NCI-H1930 (cell line): ENCODE measurements around the gene CCDC85B.
"Not testable (repeated sequence)": the region's sequence is repeated elsewhere in the genome, so short reads cannot be mapped to it uniquely, and the experiment has no call there.

Experiments used
- DNase-seq, 2 experiments: peaks; one replicate each; lab custom pipeline; 2025; lab: John Stamatoyannopoulos, UW

The CCDC85B gene

DNA sequence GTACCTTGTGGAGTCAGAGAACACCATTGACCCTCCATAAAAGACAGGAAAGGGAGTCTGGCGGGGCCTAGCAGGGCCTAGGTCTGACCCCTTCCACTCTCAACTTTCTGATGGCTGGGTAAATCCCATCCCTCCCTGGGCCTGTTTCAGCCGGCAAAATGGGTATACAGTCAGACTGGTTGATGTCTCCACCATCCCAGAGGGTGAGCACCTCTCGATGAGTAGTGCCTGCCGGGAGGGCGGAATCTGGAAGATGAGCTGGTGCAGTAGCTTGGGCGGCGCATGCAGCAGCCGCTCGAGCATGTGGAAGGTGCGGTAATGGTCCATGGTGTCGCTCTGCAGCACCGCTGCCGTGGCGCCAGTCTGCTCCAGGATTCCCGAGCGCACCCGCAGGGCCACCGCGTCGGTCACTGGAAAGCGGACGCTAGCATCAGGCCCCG lies 2.7 kb upstream of the CCDC85B start:
- DNase-seq, result no peak

DNA sequence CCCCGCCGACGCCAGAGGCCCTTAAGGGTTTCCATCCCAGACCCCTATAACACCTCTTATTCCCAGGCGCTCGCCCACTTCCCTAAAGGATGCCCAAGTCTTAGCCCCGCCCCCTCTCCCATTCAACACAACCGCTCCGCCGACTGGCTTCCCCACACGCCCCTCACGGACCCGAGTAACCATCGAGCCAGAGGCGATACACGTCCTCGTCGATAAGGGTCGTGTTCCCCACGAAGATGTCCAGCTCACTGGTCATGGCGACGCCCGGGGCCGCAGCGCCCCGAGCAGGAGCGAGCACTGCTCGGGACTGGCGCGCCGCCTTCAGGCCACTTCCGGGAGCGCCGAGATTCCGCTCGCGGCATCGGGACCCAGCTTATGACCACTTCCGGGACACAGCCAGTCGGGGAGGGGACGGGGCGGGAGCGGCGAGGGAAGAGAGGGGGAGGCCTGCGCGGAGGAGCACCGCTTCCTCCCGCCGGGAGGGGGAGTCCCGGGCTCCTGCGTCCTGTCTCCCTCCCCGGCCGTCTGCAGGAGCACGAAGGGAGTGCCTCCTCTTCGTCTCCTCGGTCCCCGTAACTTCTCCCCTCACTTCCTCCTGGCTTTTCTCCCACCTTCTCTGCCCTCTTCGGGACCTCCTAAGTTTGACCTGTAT lies 2.2 kb upstream of the CCDC85B start, which contains the start of gene FIBP:
Gene FIBP, minus strand, starts transcription at position 309 of the 652 bp plus-strand sequence. Its CDS starts 53 bp downstream, at position 256.
- DNase-seq, result peak; percentile 93

DNA sequence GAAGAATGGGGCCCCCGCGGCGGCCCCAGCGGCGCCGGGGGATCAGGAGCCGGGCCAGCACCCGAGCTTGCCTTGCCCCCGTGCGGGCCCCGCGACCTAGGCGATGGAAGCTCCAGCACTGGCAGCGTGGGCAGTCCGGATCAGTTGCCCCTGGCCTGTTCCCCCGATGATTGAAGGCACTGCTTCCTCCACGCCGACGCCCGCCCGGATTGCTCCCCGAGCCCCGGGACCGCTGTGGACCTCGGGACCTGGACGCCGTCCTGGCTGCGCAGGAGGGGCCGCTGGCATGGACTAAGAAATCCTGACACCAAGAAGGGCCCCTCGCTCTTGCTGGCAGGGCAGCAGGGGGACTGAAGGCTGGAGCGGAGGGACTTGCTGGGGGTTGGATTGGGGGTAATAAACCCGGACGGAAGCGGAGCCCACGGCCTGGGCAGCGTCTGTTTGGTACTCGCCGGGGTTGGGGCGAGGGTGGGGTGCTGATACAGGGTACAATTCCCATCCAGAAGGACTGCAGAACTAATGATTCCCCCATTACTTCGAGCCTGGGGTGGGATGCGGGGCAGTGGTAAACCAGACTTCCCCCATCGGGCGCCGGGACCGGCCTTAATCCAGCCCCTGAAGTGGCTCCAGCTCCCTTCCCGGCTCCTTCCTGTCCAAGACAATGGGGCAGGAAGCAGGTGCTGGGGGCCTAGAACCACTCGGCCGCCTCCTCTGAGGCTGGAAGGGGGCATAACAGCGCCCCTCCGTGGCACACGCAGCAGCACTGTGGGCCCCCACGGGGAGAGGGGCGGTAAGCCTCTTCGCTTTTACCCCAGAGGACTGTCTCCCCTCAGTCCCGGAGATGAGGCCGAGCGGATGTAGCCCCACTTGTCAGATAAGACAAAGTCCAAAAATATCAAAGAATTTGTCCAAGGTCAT lies 1.0 kb downstream of the CCDC85B start:
- peak in 1 of 2 experiments; percentile 23 for DNase-seq

DNA sequence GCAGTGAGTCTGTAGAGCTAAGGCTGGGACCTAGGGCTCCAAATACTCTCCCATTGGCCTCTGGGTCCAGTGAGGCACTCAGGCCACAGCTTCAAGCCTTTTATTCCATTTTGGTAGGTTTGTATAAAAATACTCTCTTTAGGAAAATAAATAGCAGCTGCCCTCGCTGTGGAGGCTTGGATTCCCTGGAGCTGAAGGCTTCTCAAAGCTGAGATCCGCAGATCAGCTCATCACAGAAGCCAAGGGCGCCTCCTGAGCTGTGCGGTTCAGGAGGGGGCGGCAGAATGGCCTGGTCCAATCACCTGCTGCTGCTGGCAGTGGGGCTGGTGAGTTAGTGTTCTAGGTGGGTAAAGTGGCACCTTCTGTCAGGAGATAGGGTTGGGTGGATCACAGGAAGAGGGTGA lies 1.7 kb downstream of the CCDC85B start:
- not testable (repeated sequence) for DNase-seq

DNA sequence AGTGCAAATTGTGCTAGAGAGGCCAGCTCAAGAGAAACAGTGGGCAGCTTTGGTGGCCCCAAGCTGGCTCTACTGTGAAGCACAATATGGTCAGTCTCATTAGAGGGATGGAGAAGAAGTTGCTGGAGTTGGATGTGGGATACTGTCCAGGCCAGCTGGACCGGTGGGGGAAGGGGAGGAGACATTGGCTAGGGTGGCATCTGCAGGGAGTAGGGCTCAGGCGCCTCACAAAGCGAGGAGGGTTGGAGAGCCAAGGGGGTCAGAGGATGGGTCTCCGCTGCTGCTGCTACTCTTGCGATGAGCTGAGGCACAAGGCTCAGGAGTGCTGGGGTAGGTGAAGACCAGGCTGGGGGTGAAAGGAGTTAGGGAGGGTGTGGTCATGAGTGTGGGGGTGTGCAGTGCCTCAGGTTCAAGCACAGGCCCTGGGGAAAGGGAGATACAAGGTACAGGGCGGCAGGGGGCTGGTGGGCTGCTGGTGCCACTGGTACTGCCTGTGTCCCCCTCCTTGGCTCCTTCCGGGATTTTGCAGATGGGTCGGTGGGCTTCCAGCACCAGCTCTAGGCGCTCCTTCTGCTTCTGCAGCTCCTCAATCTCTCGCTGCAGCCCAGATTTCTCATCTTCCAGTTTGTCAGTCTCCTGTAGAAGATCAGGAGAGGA lies 2.3 kb downstream of the CCDC85B start:
- DNase-seq, result no peak

DNA sequence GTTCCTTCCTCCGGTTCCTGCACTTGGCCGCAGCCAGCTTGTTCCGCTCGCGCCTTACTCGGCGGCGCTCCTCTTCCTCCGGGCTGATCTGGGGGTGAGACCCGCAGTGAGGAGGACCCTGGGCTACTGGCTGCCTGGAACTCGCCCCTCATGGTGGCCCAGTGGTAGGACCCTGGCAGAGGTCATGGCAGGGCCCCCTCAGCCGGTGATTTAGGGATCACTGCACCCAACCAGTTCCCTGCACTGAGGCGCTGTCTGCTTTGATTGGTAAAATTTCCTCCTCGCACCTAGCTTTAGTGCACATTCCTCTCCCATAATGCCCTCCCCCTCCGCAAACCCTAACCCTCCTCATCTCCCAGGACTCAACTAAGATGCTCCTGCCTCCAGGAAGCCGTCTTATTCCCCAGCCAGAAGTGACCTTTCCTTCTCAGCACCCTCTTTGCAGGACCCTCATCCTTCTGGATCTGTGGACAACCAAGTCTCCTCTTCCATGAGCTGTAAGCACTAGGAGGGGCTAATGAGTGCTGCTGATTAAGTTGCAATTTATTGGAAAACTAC lies 3.6 kb downstream of the CCDC85B start:
- no peak for DNase-seq

DNA sequence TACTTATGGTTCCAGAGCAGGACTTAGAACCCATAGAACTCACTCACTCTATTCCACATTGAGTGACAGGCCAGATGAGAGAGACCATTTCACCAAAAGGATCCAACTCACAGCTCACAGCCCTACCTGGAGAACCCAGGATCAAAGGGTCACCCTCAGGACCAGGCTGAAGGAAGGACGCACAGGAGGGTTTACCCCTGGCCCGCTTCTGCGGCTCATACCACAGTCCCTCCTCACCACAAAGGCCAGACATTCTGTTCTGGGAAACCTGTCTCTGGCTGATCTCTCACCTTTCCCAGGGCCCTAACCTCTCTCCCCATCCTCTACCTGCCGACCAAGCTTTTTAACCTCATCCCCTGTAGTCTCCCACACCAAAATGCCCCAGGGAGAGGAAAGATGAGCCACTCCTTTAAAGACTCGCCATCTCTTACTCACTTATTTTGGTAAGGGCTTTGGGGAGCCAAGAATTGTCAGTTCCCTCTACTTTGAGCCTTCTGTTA lies 5.1 kb downstream of the CCDC85B start:
- no peak for DNase-seq

DNA sequence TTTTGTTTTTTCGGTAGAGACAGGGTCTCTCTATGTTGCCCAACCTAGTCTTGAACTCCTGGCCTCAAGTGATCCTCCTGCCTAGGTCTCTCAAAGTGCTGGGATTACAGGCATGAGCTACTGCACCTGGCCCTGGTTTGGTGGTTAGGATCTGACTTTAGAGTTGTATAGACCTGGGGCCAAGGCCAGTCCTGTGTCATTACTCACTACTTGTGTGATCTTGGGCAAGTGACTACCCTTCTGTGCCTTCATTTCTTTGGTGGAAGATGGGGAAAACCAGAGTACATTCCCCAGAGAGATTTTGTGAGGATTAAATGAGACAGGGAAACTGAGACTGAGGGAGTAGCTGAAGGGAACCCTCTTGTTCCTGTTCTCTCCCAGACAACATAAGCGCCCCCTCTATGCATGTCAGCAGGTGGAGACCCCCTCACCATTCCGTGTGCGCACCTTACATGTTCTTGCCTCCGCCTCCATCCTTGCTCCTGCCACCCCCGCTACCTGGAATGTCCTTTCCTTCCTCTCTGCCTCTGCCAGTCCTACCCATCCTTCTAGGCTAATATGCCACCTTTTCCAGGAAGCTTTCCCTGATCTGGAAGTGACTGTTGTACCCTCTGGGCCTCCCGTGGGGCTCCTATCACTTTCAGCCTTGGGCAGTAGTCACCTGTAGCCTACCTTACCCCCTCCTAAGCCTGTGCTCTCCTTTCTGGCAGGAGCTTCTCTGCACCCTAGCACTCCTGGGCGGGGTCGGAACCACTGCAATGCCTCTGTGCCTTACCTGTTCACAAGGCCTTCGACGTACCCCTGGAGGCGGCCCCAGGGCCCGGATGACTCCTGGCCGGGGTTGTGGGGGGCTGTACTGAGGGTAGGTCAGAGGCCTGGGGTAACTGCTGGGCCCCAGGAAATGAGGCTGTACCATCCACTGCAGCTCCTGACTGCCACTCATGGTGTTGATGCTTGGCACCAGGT lies 5.8 kb downstream of the CCDC85B start:
- no peak for DNase-seq

DNA sequence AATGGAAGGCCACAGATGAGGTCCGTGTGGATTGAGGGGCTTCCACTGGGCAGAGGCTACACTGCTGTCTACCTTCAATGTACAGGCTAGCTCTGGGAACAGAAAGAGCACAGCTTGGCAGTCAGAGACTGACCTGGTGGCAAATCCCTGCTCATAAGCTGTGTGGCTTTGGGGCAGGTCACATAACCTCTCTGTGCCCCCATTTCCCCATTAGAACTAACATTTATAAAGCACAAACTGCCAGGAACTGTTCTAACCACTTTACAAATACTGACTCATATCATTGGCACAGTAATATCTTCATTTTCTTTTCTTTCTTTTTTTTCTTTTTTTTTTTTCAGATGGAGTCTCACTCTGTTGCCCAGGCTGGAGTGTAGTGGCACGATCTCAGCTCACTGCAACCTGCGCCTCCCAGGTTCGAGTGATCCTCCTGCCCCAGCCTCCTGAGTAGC lies 6.6 kb downstream of the CCDC85B start:
- DNase-seq, result no peak

DNA sequence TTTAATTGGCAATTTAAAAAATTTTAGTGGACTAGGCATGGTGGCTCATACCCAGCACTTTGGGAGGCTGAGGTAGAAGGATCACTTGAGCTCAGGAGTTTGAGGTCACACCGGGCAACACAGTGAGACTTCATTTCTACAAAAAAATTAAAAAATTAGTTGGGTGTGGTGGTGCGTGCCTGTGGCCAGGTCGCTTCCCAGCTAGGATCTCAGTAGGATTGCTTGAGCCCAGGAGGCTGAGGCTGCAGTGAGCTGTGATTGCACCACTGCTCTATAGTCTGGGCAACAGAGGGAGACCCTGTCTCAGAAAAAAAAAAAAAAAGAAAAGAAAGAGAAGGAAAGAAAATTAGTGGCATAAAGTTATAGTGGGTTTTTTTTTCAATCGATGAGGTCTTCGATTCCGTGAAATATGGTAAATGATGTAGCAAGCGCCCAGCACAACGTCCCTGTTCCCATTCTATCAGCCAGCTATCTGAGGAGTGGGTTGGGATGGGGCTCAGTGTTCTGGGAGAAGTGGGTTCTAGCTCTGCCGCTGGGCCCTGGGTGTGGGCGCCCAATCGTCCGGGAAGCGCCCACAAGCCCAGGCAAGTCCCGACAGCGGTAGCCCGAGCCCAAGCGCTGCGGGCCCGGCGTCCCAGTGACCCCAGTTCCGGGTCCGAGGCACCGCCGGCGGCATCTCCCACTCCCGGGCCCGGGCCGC lies 8.3 kb downstream of the CCDC85B start:
- no peak for DNase-seq

DNA sequence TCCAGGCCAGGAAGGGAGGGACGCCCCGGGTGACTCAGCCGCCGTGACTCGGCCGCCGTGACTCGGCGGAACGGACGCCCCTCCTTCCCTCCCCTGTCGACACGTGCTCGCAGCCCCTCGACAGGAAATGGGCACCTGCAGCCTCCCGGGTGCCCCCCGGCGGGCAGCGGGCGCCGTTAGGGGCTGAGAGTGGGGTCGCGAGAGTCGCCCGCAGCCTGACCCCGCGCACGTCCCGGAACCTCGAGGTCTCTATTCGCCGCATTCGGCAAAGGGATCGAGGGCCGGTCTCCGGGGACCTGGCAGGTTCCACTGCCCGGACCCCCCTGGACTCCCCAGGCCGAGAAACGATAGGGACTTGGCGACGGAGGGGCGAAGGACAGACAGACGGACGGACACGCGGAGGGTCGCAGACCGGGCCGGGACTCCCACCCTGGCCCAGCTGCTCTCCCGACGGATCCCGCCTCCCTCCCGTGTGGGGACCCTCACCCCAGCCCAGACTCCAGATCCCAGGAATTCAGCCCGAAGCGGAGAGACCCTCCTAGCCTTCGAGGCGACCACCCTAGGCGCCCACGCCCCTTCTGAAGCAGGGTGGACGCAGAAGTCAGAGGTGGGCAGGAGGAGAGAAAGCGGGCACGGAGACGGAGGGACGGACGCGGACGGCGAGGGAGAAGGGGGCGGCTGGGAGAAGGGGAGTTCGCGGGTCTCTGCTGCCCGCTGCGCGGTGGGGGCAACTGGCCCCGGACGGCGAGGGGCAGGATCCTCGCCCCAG lies 9.1 kb downstream of the CCDC85B start:
- no peak for DNase-seq

DNA sequence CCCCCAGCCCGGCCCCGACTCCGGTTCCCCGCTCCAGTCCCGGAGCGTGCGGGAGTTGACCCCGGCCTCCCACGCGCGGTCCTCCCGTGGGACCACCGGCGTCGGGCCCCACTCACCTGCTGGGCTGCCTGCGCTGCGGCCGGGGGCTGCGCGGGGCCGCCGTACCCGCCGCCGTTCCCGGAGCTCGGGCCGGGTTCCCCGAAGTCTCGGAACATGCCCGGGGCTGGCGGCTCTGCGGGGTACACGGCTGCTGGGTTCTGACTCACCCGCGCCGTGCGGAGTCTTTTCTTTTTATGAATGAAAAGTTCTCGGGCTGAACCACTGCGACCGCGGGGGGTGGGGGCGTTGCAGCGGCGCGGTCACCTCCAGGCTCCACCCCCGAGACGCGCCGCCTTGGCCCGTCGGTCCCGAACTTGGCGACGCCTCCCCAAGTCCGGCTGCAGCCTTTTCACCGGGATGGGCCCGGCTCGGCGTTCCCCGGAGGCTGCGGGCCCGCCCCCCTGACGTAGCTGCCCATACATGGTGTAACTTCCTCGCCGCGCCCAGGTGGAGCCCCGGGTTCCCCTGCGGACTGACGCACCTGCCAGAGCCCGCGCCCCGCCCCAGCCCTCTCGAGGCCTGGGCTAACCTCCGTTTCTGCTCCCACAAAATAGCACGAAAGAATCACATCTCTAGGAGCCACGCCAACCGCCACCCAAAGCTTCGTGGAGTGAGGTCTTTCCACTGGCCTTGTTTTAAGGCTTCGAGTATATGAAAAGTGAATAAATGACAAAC lies 9.8 kb downstream of the CCDC85B start, which contains the start of gene FOSL1:
Gene FOSL1, minus strand, starts transcription at position 264 of the 774 bp plus-strand sequence. Its CDS starts 49 bp downstream, at position 215.
- peak in 1 of 2 experiments; percentile 58 for DNase-seq

DNA sequence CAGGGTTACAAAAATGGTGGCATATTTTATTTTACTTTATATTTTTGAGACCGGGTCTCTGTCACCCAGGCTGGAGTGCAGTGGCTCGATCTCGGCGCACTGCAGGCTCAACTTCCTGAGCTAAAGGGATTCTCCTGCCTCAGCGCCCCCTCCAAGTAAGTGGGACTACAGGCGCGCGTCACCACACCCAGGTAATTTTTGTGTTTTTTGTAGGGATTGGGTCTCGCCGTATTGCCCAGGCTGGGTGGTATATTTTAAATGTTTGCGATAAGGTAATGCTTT lies 10.4 kb downstream of the CCDC85B start:
- DNase-seq, result no peak

DNA sequence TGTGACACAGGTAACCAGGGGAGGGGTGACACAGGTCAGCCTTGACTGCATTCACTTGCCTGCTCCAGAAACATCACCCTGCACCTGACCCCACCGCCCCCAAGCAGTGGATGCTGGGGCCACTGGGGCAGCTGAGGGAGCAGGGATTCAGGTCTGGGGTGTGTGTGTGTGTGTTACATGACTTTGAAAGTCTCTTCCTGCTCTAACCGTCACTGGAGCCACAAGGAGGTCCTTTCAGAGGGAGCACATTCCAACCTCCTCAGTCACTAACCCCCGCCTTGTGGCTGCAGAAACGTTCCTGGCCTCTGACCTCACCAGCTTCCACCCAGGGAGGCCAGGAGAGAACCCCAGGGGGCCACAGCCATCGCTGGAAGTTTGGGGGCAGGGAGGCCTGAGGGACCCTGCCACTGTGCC lies 12.6 kb downstream of the CCDC85B start:
- no peak for DNase-seq

DNA sequence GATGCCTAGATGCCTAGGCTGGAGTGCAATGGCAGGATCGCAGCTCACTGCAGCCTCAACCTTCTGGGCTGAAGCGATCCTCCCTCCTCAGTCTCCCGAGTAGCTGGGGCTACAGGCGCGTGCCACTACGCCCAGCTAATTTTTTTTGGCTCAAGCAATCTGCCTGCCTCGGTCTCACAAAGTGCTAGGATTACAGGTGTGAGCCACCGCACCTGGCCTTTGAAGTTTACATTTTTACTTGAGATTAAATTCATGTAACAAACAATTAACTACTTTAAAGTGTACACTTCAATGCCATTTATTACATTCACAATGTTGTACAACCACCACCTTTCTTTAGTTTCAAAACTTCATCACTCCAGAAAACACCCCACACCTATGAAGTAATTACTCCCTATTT lies 13.2 kb downstream of the CCDC85B start:
- no peak for DNase-seq

DNA sequence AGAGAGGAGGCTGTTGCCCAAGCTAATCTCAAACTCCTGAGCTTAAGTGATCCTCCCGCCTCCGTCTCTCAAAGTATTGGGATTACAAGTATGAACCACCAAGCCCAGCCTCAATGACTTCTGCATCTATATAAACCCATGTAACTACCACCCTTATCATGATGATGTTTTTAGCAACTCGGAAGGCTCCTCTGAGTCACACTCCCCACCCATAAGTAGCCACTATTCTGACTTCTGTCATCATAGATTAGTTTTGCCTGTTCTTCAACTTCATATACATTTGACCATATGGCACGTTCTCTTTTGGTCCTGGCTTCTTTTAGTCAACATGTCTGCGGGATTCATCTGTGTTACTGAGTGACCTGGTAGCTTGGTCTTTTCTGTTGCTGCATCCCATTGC lies 16.1 kb downstream of the CCDC85B start:
- DNase-seq, result no peak

DNA sequence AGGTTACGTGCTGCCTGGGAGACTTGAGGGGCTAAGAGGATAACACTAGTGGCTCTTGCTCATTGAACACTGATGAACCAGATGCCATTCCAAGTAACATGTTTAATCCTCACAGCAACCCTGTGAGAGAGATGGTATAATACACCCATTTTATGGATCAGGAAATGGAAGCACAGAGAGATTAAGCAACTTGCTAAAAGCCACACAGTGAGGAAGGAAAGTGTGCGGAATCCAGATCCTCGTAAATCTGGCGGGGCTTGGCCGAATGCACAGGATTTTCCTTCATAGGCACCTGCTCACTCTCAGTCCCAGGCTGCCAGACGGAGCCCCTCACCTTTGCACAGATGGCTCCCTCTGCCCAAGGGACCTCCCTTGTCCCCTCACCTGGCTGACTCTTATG lies 17.4 kb downstream of the CCDC85B start:
- no peak for DNase-seq

DNA sequence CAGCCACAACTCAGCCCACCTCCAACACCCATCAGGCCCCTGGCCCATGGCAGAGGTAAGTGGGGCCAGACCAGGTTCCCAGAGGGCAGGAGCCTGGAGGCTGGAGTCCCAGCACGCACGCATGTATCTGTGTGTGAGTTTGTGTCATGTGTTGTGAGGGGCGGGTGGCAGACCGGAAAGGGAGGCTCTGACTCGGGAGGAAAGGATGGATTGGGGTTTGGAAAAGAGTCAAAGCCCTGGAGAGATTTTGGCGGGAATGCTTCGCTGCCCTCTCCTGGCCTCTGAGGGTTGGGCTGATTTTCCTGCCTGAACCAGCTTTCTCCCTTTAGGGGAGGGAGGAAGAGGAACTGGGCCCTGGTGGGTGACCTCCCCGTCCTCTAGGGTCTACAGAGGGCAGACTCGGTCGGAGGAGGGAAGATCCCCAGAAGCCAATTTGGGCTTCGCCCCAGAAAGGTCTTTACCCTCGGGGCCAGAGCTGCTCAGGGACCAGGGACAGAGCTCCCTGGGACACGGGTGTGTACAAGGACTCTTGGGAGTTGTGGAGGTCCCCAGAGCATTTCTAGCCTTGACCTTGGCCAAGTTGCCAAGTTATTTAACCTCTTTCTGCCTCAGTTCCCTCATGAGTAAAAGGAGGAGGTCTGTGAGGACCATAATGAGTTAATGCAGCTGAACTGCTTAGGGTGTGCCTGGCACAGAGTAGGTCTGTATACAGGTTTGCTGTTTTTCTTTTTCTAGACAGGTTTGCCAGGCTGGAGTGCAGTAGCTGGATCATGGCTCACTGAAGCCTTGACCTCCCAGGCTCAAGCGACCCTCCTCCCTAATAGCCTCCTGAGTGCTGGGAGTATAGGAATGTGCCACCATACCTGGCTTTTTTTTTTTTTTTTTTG lies 21.5 kb downstream of the CCDC85B start:
- peak; percentile 24 to 28 for DNase-seq
